HepG2 (cell line): ENCODE results near the gene TPX2.

Source experiments
- MZF1 ChIP-seq: sonication (generic); formaldehyde crosslinking; IDR thresholded peaks from 2 replicates; pipeline ENCODE4 v1.8.1; 2023; ENCODE audit warnings: mild to moderate bottlenecking, missing genetic modification reagents, borderline replicate concordance
- POLR2A ChIP-seq, 2 experiments: IDR thresholded peaks; 2 replicates each; pipeline ENCODE4 v1.6.1; 2011; ENCODE audit warnings: low read depth in 2 of 2, low read length in 2 of 2, mild to moderate bottlenecking in 1 of 2, moderate library complexity in 1 of 2; ENCODE audit not compliant: insufficient read depth in 1 of 2
- TF ChIP-seq, protein P1 (sequence below): sonication (generic); formaldehyde crosslinking; IDR thresholded peaks from 2 replicates; pipeline ENCODE4 v1.5.0; 2020; ENCODE audit warnings: mild to moderate bottlenecking, missing genetic modification reagents, moderate library complexity

DNA sequence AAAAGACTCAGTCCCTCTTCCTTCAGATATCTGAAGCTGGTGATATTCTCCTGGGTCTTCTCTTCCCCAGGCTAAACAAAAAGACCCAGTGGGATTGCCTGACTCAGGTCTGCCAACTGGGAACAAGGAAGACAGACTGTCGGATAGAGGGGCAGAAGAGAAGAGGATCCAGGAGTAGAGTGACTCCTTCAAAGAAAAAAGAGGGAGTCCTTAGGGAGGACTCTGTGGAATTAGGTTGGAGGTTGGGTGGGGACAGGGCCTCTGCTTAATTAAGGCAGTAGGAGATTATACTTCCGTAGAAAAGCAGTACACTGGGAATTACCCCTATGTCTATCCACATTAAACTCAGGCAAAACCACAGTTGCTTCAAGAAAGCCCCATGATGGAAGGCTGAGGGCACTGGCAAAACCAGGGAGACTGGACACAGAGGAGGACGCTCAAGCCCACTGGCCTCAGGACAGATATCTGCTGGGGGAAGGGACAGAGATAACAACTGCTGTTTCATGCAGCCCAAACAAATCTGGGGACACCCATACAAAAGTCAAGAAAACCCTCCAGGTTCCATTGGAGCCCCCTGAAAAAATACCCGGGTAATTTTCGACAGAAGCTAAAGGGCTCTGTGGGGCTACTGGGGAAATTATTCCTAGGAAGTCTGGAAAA lies 22.1 kb upstream of the TPX2 start:
- TF ChIP-seq, protein P1, sequence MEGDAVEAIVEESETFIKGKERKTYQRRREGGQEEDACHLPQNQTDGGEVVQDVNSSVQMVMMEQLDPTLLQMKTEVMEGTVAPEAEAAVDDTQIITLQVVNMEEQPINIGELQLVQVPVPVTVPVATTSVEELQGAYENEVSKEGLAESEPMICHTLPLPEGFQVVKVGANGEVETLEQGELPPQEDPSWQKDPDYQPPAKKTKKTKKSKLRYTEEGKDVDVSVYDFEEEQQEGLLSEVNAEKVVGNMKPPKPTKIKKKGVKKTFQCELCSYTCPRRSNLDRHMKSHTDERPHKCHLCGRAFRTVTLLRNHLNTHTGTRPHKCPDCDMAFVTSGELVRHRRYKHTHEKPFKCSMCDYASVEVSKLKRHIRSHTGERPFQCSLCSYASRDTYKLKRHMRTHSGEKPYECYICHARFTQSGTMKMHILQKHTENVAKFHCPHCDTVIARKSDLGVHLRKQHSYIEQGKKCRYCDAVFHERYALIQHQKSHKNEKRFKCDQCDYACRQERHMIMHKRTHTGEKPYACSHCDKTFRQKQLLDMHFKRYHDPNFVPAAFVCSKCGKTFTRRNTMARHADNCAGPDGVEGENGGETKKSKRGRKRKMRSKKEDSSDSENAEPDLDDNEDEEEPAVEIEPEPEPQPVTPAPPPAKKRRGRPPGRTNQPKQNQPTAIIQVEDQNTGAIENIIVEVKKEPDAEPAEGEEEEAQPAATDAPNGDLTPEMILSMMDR (CRISPR knock-in tag) = no peak
- TF ChIP-seq MZF1 (CRISPR knock-in tag) = no peak
- no peak for TF ChIP-seq POLR2A (IDR thresholded peaks at IDR 0.05; ENCODE audit: insufficient read depth in 1 of 2, low read depth in 2 of 2, low read length in 2 of 2)
